Measurements from ENCODE around the gene E2F2. TPM values are rescaled to one million over a fixed set of nuclear protein-coding genes. Genes with fewer than 3 reads are reported as not detected.

Gene E2F2
- total and polyA plus RNA-seq, 2 of the 13 experiments (the other 11 are each of a cell fraction or from before 2014, with no cell fraction given), result 0.65 to 6.6 TPM

DNA sequence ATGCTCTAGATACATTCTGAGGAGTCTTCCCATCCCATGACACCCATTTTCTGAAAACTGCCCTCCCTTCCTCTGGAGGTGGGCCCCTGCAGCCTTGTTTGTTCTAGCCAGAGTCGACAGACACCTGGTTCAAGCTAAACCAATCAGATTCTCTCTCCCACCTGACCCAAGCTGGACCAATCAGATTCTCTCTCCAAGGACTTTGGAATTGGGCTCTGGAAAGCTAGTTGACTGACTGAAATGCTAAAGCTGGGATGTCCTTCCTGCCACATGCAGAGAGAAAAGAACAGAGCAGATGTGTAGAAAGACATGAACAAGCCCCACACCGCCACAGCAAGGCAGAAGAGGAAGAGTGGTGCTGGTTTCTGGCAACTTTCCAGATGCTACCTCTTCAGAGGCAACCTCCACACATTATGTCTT lies 71.7 kb downstream of the E2F2 start (continued):
- no peak for TF ChIP-seq ZNF879 (CRISPR knock-in tag; IDR thresholded peaks at IDR 0.05)
- TF ChIP-seq ATF6 (CRISPR knock-in tag; conservative IDR thresholded peaks at IDR 0.05), result no peak
- TF ChIP-seq KLF16 (CRISPR knock-in tag; IDR thresholded peaks at IDR 0.05), result no peak
- TF ChIP-seq KLF13 (CRISPR knock-in tag; IDR thresholded peaks at IDR 0.05), result no peak
- TF ChIP-seq EHMT2 (IDR thresholded peaks at IDR 0.05; ENCODE audit: borderline replicate concordance, low read depth, low read length), result no peak; the same call in 1 of the 2 replicates
- no peak for TF ChIP-seq ZNF12 (CRISPR knock-in tag; IDR thresholded peaks at IDR 0.05)
- 0 out of 2 replicates have a peak, but pooled peaks have one; percentile 16 for TF ChIP-seq MIXL1 (CRISPR knock-in tag; IDR thresholded peaks at IDR 0.05)
- TF ChIP-seq ZNF639 (CRISPR knock-in tag; conservative IDR thresholded peaks at IDR 0.05), result no peak
- TF ChIP-seq ZNF350 (CRISPR knock-in tag; IDR thresholded peaks at IDR 0.05; ENCODE audit: borderline replicate concordance, low read depth), result no peak

Other genes starting within 250 kb of the E2F2 start
- gene HNRNPR, start 186.9 kb downstream of the E2F2 start, total RNA-seq (2016; rRNA removed; fragmentation: Illumina TruSeq; extraction: Trizol), result 216 and 303 TPM in 2 replicates
- gene HNRNPR, start 186.9 kb downstream of the E2F2 start, polyA plus RNA-seq (2011; rRNA removed), result 93.6 and 133 TPM in 2 replicates
- gene ZNF436, start 161.4 kb downstream of the E2F2 start, total RNA-seq (2016; rRNA removed; fragmentation: Illumina TruSeq; extraction: Trizol), result 9.9 and 12.6 TPM in 2 replicates
- 4.3 TPM in 2 replicates for gene ZNF436, start 161.4 kb downstream of the E2F2 start, polyA plus RNA-seq (2011; rRNA removed)
- gene TCEA3, start 106.5 kb downstream of the E2F2 start, total RNA-seq (2016; rRNA removed; fragmentation: Illumina TruSeq; extraction: Trizol), result 81.5 and 84.6 TPM in 2 replicates
- gene TCEA3, start 106.5 kb downstream of the E2F2 start, polyA plus RNA-seq (2011; rRNA removed), result 55.5 and 57.9 TPM in 2 replicates
- gene ASAP3, start 47.1 kb downstream of the E2F2 start, total RNA-seq (2016; rRNA removed; fragmentation: Illumina TruSeq; extraction: Trizol), result 28.6 and 37.0 TPM in 2 replicates
- 32.6 and 39.4 TPM in 2 replicates for gene ASAP3, start 47.1 kb downstream of the E2F2 start, polyA plus RNA-seq (2011; rRNA removed)
- gene ID3, start 28.3 kb upstream of the E2F2 start, total RNA-seq (2016; rRNA removed; fragmentation: Illumina TruSeq; extraction: Trizol), result 67.8 and 115 TPM in 2 replicates
- 34.9 and 64.8 TPM in 2 replicates for gene ID3, start 28.3 kb upstream of the E2F2 start, polyA plus RNA-seq (2011; rRNA removed)
- gene RPL11, start 160.6 kb upstream of the E2F2 start, total RNA-seq (2016; rRNA removed; fragmentation: Illumina TruSeq; extraction: Trizol), result 2,010 and 2,638 TPM in 2 replicates
- 1,552 and 1,682 TPM in 2 replicates for gene RPL11, start 160.6 kb upstream of the E2F2 start, polyA plus RNA-seq (2011; rRNA removed)
- 28.5 and 36.3 TPM in 2 replicates for gene ELOA, start 212.2 kb upstream of the E2F2 start, total RNA-seq (2016; rRNA removed; fragmentation: Illumina TruSeq; extraction: Trizol)
- 14.2 and 14.8 TPM in 2 replicates for gene ELOA, start 212.2 kb upstream of the E2F2 start, polyA plus RNA-seq (2011; rRNA removed)
- 37.3 and 44.9 TPM in 2 replicates for gene PITHD1, start 247.2 kb upstream of the E2F2 start, total RNA-seq (2016; rRNA removed; fragmentation: Illumina TruSeq; extraction: Trizol)
- gene PITHD1, start 247.2 kb upstream of the E2F2 start, polyA plus RNA-seq (2011; rRNA removed), result 26.6 and 28.0 TPM in 2 replicates

Measured in HepG2 (cell line).